BJ (cell line): ENCODE results near the gene PPM1M. TPM values are rescaled to one million over a fixed set of nuclear protein-coding genes. Genes with fewer than 3 reads are reported as not detected.
A peak's percentile ranks its signal among the peaks of the same experiment; 100 is the strongest.

Experiments used
- CTCF ChIA-PET: fragments of 350-600 bp; formaldehyde crosslinking; extraction: SDS; loops from one replicate; lab custom pipeline; 2021; ENCODE audit warnings: antibody characterized with exemption, inconsistent platforms; lab: Yijun Ruan, JAX
- POLR2A ChIA-PET: fragments of 300-600 bp; sonication (Branson Sonifier 250); formaldehyde crosslinking; extraction: SDS; loops from one replicate; lab custom pipeline; 2021; ENCODE audit warnings: antibody characterized with exemption; lab: Charles Lee
- DNase-seq: peaks from one replicate; pipeline ENCODE4 v3.0.0-alpha.2; 2011; ENCODE audit warnings: low read depth
- H3K27me3 ChIP-seq: 2 replicates; pipeline ENCODE4 v1.6.0; 2011; ENCODE audit warnings: low read length; ENCODE audit not compliant: control insufficient read depth, insufficient read depth
- H3K36me3 ChIP-seq: 2 replicates; pipeline ENCODE4 v1.5.1; 2011; ENCODE audit warnings: low read length; ENCODE audit not compliant: control insufficient read depth, insufficient read depth
- H3K4me3 ChIP-seq: 2 replicates; pipeline ENCODE4 v1.5.1; 2011; ENCODE audit warnings: low read depth, mild to moderate bottlenecking, control low read depth, low read length
- polyA plus RNA-seq: library from polyadenylated mRNA; depleted of rRNA; stranded (reverse); fragments of >200 nt; gene quantifications from 2 replicates; pipeline ENCODE4 v1.2.3, GENCODE V29; 2011
- TF ChIP-seq, protein P1 (sequence below): IDR thresholded peaks from 2 replicates; pipeline ENCODE4 v1.5.1; 2011; ENCODE audit warnings: low read depth, mild to moderate bottlenecking, control low read depth, inconsistent platforms, low read length, moderate library complexity; ENCODE audit not compliant: insufficient read depth

Gene PPM1M
- polyA plus RNA-seq, 1 experiment: 52.2 TPM

DNA sequence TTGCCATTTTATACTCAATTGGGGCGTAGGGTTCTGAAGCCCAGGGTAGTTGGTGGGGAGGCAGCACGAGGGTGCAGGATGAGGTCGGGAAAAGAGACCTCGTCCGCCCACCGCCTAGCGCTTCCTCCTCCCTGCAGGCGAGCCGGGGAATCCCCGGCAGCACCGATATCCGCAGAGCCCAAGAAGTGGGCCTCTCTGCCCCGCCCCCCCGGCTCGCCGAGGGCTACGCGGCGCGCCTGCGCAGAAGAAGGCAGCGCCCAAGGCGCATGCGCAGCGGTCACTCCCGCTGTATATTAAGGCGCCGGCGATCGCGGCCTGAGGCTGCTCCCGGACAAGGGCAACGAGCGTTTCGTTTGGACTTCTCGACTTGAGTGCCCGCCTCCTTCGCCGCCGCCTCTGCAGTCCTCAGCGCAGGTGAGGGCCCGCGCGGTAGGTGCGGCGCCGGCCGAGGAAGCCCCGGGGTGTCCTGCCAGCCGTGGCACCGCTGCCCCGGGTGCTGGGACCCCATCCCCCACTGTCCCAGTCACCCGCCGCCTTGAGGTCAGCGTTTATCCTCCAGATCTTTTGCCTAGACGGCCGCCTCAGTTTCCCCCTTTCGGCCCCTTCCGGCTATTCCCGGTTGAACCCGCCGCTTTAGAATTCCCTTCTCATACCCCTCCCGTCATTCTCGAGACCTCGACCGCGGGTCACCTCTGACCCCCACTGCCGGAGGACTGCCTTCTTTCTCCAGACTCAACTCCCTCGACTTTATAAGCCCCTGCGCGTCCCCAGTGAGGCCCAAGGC lies 47.5 kb upstream of the PPM1M start, which contains the start of gene ALAS1:
Gene ALAS1, plus strand, starts transcription at position 319 of the 784 bp plus-strand sequence. CDS start 1,082 bp downstream, outside the sequence.
- H3K36me3 ChIP-seq: peaks cover 10% of the 10 kb centered on the region
- DNase-seq: peak; percentile 47
- H3K27me3 ChIP-seq: no peaks in the 10 kb centered on the region
- H3K4me3 ChIP-seq: peak within 1 kb of the TSS; percentile 95
- TF ChIP-seq, protein P1, sequence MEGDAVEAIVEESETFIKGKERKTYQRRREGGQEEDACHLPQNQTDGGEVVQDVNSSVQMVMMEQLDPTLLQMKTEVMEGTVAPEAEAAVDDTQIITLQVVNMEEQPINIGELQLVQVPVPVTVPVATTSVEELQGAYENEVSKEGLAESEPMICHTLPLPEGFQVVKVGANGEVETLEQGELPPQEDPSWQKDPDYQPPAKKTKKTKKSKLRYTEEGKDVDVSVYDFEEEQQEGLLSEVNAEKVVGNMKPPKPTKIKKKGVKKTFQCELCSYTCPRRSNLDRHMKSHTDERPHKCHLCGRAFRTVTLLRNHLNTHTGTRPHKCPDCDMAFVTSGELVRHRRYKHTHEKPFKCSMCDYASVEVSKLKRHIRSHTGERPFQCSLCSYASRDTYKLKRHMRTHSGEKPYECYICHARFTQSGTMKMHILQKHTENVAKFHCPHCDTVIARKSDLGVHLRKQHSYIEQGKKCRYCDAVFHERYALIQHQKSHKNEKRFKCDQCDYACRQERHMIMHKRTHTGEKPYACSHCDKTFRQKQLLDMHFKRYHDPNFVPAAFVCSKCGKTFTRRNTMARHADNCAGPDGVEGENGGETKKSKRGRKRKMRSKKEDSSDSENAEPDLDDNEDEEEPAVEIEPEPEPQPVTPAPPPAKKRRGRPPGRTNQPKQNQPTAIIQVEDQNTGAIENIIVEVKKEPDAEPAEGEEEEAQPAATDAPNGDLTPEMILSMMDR: 0 out of 2 replicates have a peak, but pooled peaks have one; percentile 17
- ChIA-PET CTCF (interaction anchor here (1.0 to 1.9 kb wide), 4 partner anchors 9 to 41 kb away, joined by 4 to 7 read pairs (median 4); partner anchors contain the start of gene TWF2), POLR2A (no interaction called here)

- H3K27me3 ChIP-seq: no peaks in the 10 kb centered on the region
- TF ChIP-seq, protein P1: no peak
- ChIA-PET POLR2A (no interaction called here), CTCF (interaction anchor here (1.0 kb wide), 1 partner anchor 144 kb away, joined by 3 read pairs; no protein-coding TSS in a partner anchor)
- no peak for DNase-seq
- peak overlapping the region; percentile 95 for H3K4me3 ChIP-seq
- H3K36me3 ChIP-seq: peaks cover 12% of the 10 kb centered on the region
Observed at GRCh38 chr3:52198643-52199608, 46.6 kb upstream of the PPM1M start.

- POLR2A ChIA-PET: interaction anchor here (0.6 kb wide), 1 partner anchor 79 kb away, joined by 3 read pairs; no protein-coding TSS in a partner anchor
- DNase-seq: no peak
- CTCF ChIA-PET: interaction anchor here (0.6 to 2.8 kb wide), 8 partner anchors 13 to 1537 kb away, joined by 3 to 15 read pairs (median 3); partner anchors contain the start of gene TWF2
- Histone ChIP-seq H3K27me3 (no peaks in the 10 kb centered on the region), H3K4me3 (no peak overlapping the region), H3K36me3 (peaks cover 15% of the 10 kb centered on the region)
- TF ChIP-seq, protein P1: no peak
Observed at GRCh38 chr3:52200981-52201679, 44.4 kb upstream of the PPM1M start.

DNA sequence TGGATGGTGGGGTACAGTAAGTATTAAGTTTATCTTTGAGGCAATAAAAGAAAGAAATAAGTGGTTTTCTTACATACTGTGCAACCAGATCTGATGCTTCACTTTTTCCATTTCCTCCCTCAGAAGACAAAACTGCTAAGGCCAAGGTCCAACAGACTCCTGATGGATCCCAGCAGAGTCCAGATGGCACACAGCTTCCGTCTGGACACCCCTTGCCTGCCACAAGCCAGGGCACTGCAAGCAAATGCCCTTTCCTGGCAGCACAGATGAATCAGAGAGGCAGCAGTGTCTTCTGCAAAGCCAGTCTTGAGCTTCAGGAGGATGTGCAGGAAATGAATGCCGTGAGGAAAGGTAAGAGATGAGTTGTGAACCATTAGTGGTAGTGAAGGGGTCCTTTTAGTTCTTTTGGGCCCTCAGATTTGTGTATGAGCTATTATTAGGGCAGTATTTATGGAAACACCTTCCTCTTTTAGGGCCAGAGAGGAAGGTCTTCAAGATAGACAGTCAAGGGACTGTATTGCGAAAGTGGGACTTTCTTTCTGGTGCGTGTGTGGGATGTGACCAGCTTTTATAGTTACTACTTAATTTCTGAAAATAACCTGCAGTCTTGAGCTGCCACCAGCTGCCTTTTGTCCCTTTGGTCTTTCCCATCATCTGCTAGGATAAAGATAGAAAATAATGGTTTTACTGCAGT lies 43.0 kb upstream of the PPM1M start:
- Histone ChIP-seq H3K27me3 (no peaks in the 10 kb centered on the region), H3K36me3 (peaks cover 17% of the 10 kb centered on the region), H3K4me3 (no peak overlapping the region)
- TF ChIP-seq, protein P1: no peak
- POLR2A ChIA-PET: interaction anchor here (0.6 kb wide), 1 partner anchor 464 kb away, joined by 3 read pairs; no protein-coding TSS in a partner anchor
- no peak for DNase-seq
- CTCF ChIA-PET: interaction anchor here (0.6 to 2.8 kb wide), 6 partner anchors 18 to 198 kb away, joined by 3 to 15 read pairs (median 3); partner anchors contain the start of gene TWF2
